Renal pelvis (tissue), 4 donors: ENCODE measurements around the gene PPP6C. TPM values are rescaled to one million over a fixed set of nuclear protein-coding genes. Genes with fewer than 3 reads are reported as not detected.
"Not testable (repeated sequence)": the region's sequence is repeated elsewhere in the genome, so short reads cannot be mapped to it uniquely, and the experiment has no call there.

ENCODE experiments used
- DNase-seq: peaks from one replicate; pipeline ENCODE4 v3.0.0-alpha.2; 2013
- polyA plus RNA-seq, 3 donors: library from polyadenylated mRNA; unstranded; fragments of 120-200 nt; gene quantifications; one replicate each; pipeline ENCODE4 v1.2.1, GENCODE V29; 2013; ENCODE audit not compliant: insufficient read length in 3 of 3

The PPP6C gene
- polyA plus RNA-seq, 3 donors = 44.9 to 54.3 (median 51.0) TPM

- no peak for DNase-seq
These were observed 44.2 kb downstream of the PPP6C start for GRCh38 chr9:125145425-125145824.

DNA sequence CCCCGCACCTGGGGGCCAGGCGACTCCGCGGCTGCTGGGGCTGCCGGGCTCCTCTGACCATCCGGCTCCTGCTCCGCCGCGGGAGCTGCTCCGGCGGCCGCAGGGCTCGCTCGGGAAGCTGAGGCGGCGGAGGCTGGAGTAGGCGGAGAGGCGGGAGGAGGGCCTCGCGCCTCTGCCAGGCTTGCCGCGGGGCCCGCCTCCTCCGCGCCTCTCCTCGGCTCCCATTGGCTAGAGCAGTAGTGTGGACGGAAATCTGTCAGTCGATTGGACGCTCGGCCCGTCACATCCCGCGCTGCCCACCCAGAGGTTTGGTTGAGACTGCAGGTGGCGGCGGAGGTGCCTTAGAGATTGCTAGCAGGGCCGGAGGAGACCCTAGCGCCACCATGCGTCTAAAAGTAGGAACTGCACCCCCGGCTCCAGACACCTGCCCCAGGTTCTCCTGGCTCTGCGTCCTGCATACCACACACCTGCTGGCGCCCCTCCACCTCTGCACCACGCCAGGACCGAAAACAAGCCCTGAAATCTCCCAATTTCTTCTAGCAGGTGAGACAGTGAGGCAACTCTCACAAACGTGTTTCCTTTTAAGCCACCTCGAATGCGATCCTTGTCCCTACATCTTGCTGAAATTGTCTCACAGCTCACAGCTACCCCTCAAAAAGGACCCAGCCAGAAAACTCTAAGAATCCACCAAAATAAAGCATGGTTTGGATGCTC is 46.1 kb downstream of the PPP6C start, which contains the start of gene SCAI:
Gene SCAI (minus strand): TSS at position 152 of the 714 bp plus-strand sequence. CDS start 91 bp downstream, at position 61.
- peak; percentile 99 for DNase-seq

DNA sequence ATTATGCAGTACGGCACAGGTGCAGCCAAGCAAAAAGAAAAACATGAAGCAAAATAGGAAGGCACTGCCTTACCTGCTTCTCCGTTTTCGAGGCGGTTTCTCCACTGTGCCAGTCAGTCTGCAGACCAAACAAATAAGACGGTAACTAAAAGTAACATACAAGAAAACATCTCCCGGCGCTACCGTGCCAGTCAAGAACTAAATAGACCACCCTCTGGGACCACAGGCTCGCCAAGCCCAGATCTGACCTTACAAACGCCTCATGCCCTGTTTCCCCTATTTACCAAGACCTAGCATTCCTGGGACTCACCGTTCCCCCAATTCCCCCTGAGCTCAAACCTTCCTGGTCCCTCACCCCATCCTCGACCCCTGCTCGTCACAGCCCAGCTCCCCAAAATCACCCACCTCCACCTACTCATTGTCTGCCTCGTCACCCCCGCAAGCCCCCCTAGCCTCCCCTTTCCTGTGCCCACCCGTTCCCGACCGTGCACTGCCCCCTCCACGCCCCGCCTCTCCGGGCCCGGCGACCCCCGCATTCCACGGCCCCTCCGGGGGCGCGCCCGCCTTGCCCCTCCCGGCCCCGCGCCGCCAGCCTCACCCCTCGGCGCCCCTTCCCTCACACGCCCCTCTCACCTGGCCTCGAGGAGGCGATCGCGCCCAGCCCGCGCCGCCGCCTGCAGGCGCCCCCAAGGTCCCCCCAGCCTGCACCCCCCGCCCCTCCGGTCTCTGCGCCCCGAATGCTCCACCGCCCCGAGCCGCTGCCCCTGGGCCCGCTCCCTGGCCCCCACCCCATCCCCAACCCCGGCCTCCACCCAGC is 46.8 kb downstream of the PPP6C start:
- peak; percentile 4 for DNase-seq

GRCh38 chr9:125141751-125142150 is 47.9 kb downstream of the PPP6C start:
- DNase-seq = no peak

DNA sequence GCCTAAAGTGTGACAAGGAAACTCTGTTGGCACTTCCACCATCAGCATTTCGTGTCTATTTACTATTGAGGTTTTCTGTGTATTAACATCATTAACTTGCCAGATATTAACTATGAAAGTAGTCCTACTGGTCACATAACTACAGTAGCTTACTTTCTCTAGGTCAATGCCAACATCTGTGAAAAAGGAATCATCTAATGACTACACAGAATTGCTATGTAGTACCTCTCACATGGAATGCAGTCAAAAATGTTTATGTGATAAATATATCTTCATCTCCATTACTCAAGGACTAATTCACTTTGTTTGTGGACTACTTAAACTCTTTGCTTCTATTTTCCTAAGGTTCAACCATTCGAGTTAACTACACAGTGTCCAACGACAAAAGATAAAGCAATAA is 48.4 kb downstream of the PPP6C start:
- no peak for DNase-seq

DNA sequence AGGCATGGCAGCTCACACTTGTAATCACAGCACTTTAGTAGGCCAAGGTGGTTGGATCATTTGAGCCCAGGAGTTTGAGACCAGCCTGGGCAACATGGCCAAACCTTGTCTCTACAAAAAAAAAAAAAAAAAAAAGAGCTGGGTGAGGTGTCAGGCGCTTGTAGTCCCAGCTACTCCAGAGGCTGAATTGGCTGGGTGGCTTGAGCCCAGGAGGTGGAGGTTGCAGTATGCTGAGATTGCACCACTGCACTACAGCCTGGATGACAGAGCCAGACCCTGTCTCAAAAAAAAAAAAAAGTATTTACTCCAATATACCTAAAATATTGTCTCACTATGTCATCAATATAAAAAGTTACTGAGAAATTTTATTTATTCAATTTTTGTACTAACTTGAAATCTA is 49.0 kb downstream of the PPP6C start:
- no peak for DNase-seq

- DNase-seq = no peak
These were observed 52.4 kb downstream of the PPP6C start for GRCh38 chr9:125137200-125137599.

GRCh38 chr9:125134976-125135375 is 54.6 kb downstream of the PPP6C start:
- no peak for DNase-seq

DNA sequence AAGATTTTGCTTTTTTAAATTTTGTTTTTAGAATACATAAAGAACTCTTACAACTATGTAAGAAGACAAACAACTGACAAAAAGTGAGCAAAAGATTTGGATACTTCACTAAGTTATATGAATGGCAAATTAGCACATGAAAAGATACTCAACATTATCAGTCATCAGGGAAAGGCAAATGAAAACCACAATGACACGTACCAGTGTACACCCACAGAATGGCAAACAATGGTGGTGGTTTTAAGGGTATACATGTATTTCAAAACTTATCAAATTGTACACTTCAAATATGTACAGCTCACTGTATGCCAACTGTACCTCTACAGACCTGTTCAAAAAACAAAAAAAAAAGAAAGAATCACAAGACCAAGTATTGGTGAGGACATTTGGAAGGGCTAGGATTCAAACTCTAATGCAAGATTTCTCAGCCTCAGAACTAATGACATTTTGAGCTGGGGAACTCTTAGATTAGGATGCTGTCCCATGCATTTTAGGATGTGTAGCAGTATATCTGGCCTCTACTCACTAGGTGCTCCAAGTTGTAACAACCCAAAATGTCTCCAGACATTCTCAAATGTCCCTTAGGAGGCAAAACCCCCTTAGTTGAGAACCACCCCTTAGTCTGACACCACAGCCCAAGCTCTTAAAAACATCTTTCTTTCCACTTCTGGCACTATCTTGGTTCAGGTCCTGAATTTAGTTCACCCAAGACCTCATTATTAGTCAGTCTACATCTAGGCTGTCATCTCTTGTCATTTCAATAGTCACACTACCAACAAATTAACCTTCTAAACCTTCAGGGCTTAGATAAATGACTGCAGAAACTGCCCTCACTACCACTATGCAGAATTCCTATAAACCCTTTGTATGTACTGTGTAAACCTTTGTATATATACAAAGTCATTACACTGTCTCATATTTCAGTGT is 55.9 kb downstream of the PPP6C start:
- DNase-seq = no peak

- no peak for DNase-seq
These were observed 57.8 kb downstream of the PPP6C start for GRCh38 chr9:125131778-125132177.

DNA sequence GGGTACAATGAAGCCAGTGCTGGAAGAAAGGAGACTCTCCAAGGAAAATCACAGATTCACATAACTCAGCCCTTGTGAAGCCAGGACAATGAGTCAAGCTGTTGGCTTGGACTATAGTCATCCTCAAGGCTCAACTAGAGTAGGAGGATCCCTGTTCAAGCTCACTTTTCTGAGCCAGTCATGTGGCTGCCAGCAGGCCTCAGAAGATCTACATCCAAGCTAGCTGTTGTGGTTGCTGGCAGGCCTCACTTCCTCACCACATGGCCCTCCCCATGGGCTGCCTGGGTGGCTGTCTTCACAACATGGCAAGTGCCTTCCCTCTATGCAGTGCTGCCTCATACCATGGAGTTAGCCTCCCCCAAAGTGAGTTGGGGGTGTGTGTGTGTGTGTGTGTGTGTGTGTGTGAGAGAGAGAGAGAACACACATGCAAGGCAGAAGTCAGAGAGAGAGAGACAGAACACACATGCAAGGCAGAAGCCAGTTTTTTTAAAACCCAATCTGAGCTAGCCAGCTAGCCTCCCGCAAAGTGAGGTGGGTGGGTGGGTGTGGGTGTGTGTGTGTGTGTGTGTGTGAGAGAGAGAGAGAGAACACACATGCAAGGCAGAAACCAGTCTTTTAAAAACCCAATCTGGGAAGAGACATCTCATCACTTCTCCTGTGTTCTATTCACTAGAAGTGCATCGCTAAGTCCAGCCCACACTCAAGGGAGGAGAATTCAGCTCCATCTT is 63.4 kb downstream of the PPP6C start:
- no peak for DNase-seq

DNA sequence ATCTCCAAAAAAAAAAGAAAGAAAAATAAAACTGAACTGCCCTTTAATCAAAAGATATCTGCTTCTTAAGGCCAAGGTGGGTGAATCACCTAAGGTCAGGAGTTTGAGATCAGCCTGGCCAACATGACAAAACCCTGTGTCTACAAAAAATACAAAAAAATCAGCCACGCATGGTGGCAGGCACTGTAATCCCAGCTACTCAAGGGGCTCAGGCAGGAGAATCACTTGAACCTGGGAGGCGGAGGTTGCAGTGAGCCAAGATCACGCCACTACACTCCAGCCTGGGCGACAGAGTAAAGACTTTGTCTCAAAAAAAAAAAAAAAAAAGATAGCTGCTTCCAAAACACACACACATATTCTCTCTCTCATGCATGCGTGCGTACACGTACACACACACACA is 64.1 kb downstream of the PPP6C start:
- DNase-seq = no peak

DNA sequence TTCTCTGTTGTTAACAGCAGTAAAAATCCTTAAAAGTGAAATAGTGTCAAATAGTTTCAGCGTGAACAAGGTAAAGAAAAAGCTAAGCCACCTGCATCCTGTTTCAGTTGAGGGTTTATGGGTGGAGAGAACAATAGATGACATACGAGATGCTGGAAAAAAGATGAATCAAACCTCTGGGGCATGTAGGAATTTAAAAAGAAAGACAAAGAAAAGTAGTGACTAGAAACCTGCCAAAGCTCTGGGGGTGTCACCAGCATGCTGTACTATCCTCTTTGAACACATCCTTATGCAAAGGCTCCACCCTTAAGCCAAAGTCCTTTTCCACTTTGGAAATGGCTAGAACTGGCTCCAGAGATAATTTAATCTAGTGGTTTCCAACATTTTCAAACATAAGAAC is 68.5 kb downstream of the PPP6C start:
- DNase-seq = no peak

- no peak for DNase-seq
These were observed 69.8 kb downstream of the PPP6C start for GRCh38 chr9:125119643-125120286.

GRCh38 chr9:125118696-125119095 is 70.9 kb downstream of the PPP6C start:
- DNase-seq = not testable (repeated sequence)

DNA sequence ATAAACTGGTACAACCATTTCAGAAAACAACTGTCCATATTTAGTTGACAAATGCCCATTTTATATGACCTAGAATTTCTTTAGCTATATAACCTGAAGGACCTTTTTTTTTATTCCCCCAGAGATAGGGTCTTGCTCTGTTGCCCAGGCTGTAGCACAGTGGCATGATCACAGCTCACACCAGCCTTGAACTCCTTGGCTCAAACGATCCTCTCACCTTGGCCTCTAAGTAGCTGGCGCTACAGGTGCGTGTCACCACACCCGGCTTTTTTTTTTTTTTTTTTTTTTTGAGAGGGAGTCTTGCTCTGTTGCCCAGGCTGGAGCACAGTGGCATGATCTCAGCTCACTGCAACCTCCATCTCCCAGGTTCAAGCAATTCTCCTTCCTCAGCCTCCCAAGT is 75.1 kb downstream of the PPP6C start:
- DNase-seq = not testable (repeated sequence)

- no peak for DNase-seq
These were observed 79.1 kb downstream of the PPP6C start for GRCh38 chr9:125110464-125110863.

DNA sequence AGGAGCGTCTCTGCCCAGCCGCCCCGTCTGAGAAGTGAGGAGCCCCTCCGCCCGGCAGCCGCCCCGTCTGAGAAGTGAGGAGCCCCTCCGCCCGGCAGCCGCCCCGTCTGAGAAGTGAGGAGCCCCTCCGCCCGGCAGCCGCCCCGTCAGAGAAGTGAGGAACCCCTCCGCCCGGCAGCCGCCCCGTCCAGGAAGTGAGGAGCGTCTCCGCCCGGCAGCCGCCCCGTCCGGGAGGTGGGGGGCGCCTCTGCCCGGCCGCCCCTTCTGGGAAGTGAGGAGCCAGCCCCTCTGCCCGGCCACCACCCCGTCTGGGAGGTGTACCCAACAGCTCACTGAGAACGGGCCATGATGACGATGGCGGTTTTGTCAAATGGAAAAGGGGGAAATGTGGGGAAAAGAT is 81.1 kb downstream of the PPP6C start:
- not testable (repeated sequence) for DNase-seq

DNA sequence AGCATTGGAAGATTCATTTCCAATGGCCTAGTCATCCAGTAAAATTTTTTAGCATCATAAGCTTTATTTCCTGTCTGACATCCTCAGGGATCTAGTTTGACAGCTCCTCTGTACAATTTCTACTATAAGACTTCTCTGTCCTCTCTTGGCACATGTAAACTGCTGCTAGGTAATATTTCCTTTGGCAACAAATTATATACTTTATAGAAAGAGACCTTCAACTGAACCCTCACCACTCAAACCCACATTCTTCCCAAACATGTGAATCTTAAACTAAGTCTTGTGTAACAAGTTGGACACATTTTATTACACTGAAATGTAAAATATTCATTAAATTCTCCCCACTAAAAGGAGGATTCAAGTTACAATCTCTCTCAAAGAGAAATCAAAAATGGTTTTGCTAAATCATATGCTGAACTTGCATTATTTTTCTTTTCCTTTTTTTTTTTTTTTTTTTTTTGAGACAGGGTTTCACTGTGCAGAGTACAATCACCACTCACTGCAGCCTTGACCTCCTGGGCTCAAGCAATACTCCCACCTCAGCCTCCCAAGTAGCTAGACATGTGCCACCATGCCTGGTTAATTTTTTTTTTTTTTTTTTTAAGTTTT is 83.2 kb downstream of the PPP6C start:
- no peak for DNase-seq

DNA sequence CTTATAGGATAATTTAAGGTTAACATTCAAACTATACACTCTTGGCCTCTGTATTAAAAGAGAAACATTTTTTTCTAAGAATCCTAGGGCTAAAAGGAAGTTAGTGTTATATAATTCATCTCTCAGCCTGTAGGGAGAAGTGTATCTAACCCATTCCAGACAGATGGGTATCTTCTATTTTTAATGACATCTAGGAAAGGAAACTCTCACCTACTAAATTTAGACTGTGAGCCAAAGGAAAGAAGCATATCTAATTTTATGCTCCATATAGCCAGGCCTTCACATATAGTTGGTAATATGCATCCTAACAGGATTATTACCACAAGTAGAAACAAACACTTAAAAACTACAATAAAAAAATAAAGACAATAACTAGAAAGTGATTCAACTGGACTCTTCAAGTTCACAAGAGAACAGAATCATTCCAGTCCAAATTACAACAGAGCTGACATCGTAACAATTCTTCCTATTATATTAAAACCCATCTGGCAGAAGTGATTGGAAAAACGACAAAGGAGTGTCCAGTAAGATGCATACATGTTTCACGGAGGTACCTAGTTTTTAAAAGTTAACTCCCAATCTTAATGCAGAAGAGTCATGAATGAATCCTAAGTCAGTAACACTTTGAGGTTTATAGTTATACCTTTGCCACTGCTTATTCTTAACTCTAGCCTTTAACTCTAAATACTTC is 85.7 kb downstream of the PPP6C start:
- no peak for DNase-seq
